Activated CD8-positive, alpha-beta memory T cell treated with anti-CD3 and anti-CD28 coated beads, Interleukin-2, amount 50 U/mL, for 48 hours (primary cell): Measurements from ENCODE around the gene TAF4.
"Not testable (repeated sequence)": the region's sequence is repeated elsewhere in the genome, so short reads cannot be mapped to it uniquely, and the experiment has no call there.

Source experiments
- DNase-seq: peaks from one replicate; pipeline ENCODE4 v3.0.0-alpha.2; 2020

TAF4 gene

DNA sequence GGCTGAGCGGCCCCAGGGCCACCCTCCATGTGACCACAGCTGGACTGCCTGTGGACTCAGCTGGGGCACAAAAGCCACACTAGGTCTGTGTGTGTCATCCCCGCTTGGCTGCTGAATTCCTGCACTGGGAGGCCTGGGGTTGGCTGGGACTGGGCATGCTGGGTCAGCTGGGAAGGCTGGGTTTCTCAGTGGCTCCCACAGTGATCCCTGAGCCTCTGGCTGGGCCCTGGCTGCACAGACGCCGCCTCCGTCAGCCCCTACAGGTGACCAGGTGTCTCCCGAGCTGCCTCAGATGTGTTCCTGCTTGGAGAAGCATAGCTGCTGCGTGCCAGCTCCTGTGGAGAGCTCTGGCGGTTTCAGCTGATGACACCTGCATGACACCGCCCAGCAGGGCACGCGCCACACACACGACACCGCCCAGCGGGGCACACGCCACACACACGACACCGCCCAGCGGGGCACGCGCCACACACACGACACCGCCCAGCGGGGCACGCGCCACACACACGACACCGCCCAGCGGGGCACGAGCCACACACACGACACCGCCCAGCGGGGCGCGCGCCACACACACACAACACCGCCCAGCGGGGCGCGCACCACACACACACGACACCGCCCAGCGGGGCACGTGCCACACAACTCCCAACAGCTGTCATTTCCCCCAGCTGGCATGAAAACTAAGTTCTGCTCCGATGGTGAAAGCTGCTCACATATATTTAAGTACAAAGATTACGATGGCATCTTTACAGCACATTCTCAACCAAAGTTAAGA is 88.8 kb downstream of the TAF4 start:
- DNase-seq: no peak

DNA sequence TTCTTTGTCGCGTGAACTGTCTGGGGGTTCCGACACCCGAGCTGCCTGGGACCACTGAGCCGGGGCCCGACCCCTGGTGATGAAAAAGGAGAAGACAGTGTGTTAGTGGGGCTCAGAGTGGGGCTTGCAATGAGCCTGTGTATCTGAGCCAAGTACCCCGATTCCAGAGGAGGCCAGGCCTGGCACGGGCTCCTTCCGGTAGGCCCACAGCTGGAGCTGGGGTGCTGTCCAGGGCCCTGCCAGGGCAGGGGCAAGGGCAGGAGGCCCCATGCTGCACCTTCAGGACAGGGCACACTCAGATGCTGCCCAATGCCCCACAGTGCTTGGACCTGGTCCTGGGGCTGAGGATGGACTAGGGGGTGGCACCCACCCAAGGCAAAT is 89.4 kb downstream of the TAF4 start:
- no peak for DNase-seq

DNA sequence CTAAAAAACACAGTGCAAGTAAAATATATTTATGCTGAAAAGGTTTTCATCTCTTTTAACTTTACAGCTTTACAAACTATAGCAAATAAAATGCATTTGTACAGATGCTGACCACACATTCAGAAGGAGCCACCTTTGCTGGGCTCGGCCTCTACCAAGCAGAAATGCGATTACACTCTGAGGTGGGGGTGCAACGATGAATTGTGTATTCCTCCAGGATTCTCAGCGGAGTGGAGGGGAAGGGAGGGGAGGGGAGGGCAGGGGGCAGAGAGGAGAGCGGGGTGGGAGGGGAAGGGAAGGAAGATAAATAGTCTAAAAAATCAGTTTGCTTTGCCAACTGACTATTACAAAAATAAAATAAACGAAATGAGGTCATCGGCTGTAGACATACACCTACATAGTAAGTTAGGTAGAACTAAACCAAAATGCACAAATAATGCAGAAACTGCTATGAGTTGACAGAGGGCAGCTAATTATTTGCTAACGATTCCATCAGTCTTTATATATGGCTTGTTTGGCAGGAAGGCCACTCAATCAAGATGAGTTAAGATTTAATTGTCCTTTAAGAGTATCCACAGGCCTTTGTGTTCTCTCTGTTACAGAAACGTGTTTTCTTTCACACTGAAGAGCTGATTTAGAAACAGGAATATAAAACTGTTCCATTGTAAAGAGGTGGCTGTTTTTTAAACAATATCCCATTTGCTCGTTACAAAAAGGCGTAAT is 90.1 kb downstream of the TAF4 start:
- no peak for DNase-seq

DNA sequence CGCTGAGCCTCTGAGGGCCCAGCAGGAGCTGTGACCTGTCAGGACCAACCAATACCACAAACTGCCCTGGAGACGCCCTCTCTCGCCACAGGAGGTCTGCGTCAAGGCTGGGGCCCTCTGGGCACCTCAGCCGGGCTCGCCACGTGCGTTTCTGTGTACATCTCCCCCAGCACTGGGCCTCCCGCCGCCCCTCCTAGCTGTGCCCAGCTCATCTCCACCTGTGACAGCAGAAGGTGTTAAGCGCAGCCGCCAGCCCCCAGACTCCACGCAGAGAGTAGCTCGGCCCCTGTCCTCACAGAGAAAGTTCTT is 91.4 kb downstream of the TAF4 start:
- DNase-seq: no peak

- no peak for DNase-seq
Measured at GRCh38 chr20:61973515-61974356, 91.9 kb downstream of the TAF4 start.

DNA sequence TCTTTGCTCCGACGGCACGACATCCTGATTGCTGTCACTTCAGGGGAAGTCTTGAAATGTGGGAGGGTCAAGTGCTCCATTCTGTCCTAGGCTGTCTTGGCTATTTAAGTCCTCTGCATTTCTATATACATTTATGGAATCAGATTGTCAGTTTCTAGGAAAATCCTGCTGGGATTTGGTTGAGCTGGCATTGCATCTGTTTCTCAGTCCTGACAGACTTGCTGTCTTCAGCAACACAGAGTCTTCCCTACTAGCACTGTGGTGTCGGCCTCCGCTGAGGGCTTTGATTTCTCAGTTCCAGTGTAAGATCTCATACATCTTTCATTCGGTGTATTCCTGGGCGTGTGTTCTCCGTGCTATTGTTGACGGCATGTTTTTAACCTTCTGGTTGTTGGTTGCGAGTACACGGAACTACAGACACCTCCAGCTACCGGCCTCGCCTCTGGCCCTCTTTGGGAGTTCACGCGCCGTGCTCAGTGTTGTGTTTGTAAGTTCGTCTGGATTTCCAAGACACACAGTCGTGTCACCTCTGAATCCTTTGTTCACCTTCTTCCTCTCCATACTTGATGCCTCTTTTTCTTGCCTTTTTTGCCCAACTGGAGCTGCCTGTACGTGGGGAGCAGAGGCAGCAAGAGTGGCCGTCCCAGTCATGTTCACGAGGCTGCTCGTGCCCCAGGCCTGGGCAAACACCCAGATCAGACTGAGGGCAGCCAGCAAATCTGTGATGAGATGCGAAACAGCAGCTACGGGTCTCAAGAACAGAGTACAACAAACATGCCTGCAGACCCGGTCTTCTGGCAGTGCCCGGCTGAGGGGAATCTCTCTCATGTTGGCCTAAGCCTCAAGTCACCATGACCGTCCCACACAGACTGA is 92.8 kb downstream of the TAF4 start:
- DNase-seq: no peak

- not testable (repeated sequence) for DNase-seq
Measured at GRCh38 chr20:61971595-61971994, 94.1 kb downstream of the TAF4 start.

DNA sequence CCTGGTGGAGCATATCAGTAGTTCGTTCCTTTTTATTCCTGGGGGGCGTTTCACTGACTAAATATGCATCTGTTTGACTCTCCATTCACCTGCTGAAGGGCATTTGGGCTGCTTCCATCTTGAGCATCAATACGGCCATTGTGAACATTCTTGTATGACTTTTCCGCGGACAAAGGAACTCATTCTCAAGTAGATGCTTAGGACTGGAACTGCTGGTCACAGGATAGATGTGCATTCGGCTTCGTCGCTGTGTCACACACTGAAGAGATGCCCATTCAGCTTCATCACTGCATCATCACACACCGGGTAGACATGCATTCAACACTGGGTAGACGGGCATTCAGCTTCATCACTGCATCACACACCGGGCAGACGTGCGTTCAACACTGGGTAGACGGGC is 95.3 kb downstream of the TAF4 start:
- no peak for DNase-seq

- no peak for DNase-seq
Measured at GRCh38 chr20:61969806-61970205, 95.9 kb downstream of the TAF4 start.

GRCh38 chr20:61968932-61969331 is 96.7 kb downstream of the TAF4 start:
- no peak for DNase-seq

GRCh38 chr20:61968036-61968810 is 97.5 kb downstream of the TAF4 start:
- no peak for DNase-seq

GRCh38 chr20:61967300-61967699 is 98.4 kb downstream of the TAF4 start:
- DNase-seq: no peak

GRCh38 chr20:61966492-61967244 is 99.0 kb downstream of the TAF4 start:
- no peak for DNase-seq

- DNase-seq: no peak
Measured at GRCh38 chr20:61965606-61966491, 99.8 kb downstream of the TAF4 start.

- no peak for DNase-seq
Measured at GRCh38 chr20:61964675-61965605, 100.7 kb downstream of the TAF4 start.

GRCh38 chr20:61963885-61964674 is 101.6 kb downstream of the TAF4 start:
- DNase-seq: no peak

DNA sequence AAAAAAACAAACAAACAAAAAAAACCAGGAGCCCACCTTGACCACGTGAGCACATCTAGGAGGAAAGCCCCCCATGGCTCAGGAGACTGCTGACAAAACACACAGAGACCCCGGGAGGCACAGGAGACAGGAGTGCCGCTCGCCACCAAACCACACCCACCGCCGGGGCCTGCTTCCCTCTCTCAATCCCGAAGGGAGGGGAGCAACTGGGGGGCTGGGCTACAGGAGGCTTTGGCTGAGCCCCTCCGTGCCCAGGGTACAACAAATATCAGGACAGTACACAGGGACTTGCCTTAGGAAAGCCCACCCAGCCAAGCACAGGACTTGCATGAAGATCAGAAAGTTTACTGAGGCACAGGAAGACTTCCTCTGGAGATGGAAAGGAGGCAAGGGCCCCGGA is 102.5 kb downstream of the TAF4 start:
- no peak for DNase-seq

DNA sequence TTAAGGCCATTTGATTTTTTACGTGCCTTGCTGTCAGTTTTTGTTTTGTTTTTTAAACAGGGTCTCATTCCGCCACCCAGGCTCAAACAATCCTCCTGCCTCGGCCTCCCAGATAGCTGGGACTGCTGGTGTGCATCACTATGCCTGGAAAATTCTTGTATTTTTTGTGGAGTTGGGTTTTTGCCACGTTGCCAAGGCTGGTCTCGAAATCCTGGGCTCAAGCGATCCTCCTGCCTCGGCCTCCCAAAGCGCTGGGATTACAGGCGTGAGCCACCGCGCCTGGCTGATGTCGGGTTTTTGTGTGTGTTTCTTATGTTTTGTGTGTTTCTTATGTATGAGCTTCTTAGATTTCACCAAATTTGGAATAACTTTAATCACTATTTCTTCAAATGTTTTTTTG is 104.8 kb downstream of the TAF4 start:
- no peak for DNase-seq
